Activated T-helper 17 cell treated with anti-CD3 and anti-CD28 coated beads, Interleukin-2, amount 50 U/mL, for 72 hours (primary cell): ENCODE results near the gene GLRA1. TPM values are rescaled to one million over a fixed set of nuclear protein-coding genes. Genes with fewer than 3 reads are reported as not detected.
"Not testable (repeated sequence)": the region's sequence is repeated elsewhere in the genome, so short reads cannot be mapped to it uniquely, and the experiment has no call there.

Experiments
- ATAC-seq: fragments of 150-1000 bp; cut with Tn5 transposase; replicated peaks from 2 replicates; pipeline ENCODE4 v1.10.0; 2021; ENCODE audit warnings: mild to moderate bottlenecking, moderate library complexity
- H3K27ac Mint-ChIP-seq: one replicate; pipeline ENCODE4 v1.8.0; 2022; ENCODE audit warnings: mixed read lengths
- H3K27me3 Mint-ChIP-seq: one replicate; pipeline ENCODE4 v1.8.0; 2022; ENCODE audit warnings: mixed read lengths
- H3K36me3 Mint-ChIP-seq: one replicate; pipeline ENCODE4 v1.8.0; 2022; ENCODE audit warnings: low read depth, mild to moderate bottlenecking, mixed read lengths
- H3K4me1 Mint-ChIP-seq: one replicate; pipeline ENCODE4 v1.8.0; 2022; ENCODE audit warnings: mixed read lengths
- H3K4me3 Mint-ChIP-seq: one replicate; pipeline ENCODE4 v1.8.0; 2022; ENCODE audit warnings: mild to moderate bottlenecking, mixed read lengths
- H3K9me3 Mint-ChIP-seq: one replicate; pipeline ENCODE4 v1.8.0; 2022; ENCODE audit warnings: mixed read lengths
- total RNA-seq, 2 donors: library from RNA; stranded (reverse); gene quantifications; one replicate each; pipeline ENCODE4 v1.2.3, GENCODE V29; 2022

Gene GLRA1
- total RNA-seq, 2 donors from 2014 or later, result not detected

DNA sequence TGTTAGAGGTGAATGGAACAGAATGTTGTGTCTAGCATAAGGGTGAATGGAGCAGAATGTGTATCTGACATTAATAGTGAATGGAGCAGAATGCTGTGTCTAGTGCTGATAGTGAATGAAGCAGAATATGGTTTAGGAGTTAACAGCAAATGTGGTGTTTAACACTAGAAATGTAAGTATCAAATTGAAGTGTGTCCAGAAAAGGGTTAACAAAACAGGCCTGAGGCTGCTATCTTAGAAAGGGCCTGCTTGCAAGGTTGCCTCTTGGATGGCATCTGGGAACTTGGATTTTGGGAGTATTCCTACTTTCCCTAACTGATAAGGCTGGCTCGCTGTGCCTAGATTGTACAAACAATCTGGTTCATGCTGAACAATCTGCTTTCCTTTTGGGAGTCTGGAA is 76.8 kb downstream of the GLRA1 start:
- Mint-ChIP-seq H3K36me3 (no peaks in the 10 kb centered on the region), H3K27me3 (no peaks in the 10 kb centered on the region), H3K4me1 (no peaks in the 10 kb centered on the region), H3K27ac (no peak overlapping the region), H3K9me3 (no peaks in the 10 kb centered on the region), H3K4me3 (no peak overlapping the region)
- ATAC-seq, result no peak

DNA sequence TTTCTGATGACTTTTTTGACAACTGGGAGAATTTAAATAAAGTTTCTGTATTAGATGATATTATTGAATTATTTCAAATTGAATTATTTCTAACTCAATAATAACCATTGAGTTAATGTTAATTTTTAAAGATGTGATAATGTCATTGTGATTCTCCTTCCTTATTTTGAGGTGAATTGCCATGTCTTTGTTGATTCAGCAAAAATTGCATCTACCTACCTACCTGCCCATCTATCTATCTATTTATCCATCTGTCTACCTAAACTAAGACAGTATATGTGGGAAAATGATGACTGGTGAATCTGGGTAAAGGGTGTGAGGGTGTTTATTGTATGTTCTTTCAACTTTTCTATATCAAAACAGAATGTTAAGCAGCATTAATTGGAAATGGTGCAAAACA is 77.9 kb downstream of the GLRA1 start:
- Mint-ChIP-seq H3K4me3 (no peak overlapping the region), H3K4me1 (no peaks in the 10 kb centered on the region), H3K36me3 (no peaks in the 10 kb centered on the region), H3K9me3 (no peaks in the 10 kb centered on the region), H3K27me3 (no peaks in the 10 kb centered on the region), H3K27ac (no peak overlapping the region)
- no peak for ATAC-seq

DNA sequence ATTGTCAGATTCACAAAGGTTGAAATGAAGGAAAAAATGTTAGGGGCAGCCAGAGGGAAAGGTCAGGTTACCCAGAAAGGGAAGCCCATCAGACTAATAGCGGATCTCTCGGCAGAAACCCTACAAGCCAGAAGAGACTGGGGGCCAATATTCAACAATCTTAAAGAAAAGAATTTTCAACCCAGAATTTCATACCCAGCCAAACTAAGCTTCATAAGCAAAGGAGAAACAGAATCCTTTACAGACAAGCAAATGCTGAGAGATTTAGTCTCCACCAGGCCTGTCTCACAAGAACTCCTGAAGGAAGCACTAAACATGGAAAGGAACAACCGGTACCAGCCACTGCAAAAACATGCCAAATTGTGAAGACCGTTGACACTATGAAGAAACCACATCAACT is 91.8 kb downstream of the GLRA1 start:
- H3K9me3 Mint-ChIP-seq, result peaks cover 34% of the 10 kb centered on the region
- peaks cover 20% of the 10 kb centered on the region for H3K36me3 Mint-ChIP-seq
- not testable (repeated sequence) for H3K27ac Mint-ChIP-seq, H3K4me1 Mint-ChIP-seq, ATAC-seq, H3K27me3 Mint-ChIP-seq, H3K4me3 Mint-ChIP-seq

DNA sequence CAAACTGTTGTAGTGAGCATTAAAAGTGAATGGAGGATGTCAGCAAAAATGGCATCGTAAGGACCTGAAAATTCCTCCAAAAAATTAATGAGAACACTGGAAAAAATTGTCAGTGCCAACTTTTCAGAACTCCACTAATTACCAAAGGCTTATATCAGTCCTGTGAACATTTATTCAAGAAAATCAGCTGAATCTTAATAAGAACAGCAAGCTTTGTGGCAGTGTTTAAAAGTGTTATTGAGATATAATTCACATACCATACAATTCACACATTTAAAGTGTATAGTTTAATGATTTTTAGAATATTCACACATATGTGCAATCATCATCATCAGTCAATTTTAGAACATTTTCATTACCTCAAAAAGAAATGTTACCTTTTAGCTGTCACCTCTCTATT is 95.3 kb downstream of the GLRA1 start:
- Mint-ChIP-seq H3K27me3 (no peaks in the 10 kb centered on the region), H3K4me1 (peaks cover 8% of the 10 kb centered on the region), H3K9me3 (peaks cover 20% of the 10 kb centered on the region), H3K4me3 (no peak overlapping the region), H3K36me3 (peaks cover 29% of the 10 kb centered on the region), H3K27ac (no peak overlapping the region)
- ATAC-seq, result no peak

DNA sequence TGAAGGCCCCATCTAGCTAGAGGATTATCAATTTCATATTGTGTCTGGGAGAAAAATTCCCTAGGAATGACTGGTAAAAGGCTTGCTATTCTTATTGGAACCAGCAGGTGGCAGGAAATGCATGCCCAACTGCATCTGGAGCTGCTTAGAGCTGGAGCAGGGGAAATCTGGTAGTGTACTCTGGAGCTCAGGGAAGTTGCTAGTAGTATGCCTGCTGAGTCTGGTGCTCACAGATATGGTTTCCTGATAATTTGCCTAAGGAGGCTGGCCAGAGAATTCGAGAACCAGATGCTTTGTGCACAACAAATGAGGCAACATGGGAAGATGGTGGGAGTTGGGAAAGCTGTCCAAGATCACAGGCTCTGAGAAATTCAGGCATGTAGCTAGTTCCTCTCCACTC is 99.2 kb downstream of the GLRA1 start:
- peaks cover 22% of the 10 kb centered on the region for H3K36me3 Mint-ChIP-seq
- ATAC-seq, result peak; percentile 34
- peaks cover 6% of the 10 kb centered on the region for H3K4me1 Mint-ChIP-seq
- H3K27ac Mint-ChIP-seq, result no peak overlapping the region
- H3K27me3 Mint-ChIP-seq, result no peaks in the 10 kb centered on the region
- H3K9me3 Mint-ChIP-seq, result no peaks in the 10 kb centered on the region
- H3K4me3 Mint-ChIP-seq, result no peak overlapping the region

DNA sequence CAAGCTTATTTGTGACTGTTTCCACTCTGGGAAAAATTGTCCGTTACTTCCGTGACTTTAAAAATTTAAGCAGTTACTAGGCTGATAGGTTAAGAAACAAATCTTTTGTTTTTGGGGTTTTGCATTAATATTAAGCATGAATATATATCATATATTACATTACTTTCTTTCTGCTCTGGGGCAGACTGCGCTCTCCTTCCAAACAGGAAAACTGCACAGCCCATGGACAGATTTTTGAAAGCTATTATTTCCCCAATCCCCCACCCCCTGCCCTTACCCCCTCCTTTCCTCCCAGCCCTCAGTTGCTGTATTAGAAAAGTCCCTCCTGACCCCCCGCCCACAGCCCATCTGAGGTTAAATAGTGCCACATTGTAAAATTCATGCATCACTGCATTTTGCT is 102.5 kb downstream of the GLRA1 start:
- no peak for ATAC-seq
- Mint-ChIP-seq H3K4me1 (no peaks in the 10 kb centered on the region), H3K36me3 (peaks cover 22% of the 10 kb centered on the region), H3K27ac (no peak overlapping the region), H3K9me3 (no peaks in the 10 kb centered on the region), H3K27me3 (no peaks in the 10 kb centered on the region), H3K4me3 (no peak overlapping the region)

DNA sequence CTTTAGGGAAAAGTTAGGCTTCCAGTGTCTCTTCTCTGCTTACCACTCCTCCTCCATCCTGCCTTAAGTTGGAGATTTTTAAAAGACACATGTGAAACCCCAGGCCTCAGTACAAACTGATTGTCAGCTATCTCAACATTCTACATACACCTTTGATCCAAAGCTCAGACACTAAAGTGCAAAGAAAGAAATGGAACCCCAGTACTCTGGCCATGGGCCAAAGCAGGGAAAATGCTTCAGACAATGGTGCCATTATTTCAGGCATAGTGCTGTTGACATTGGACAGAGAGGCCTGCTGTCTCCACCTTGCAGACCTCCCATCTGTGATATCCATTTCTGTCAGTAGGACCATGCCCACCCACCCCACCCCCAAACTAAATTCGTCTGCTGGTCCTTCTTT is 103.7 kb downstream of the GLRA1 start:
- no peaks in the 10 kb centered on the region for H3K27me3 Mint-ChIP-seq
- no peaks in the 10 kb centered on the region for H3K4me1 Mint-ChIP-seq
- H3K4me3 Mint-ChIP-seq, result no peak overlapping the region
- H3K9me3 Mint-ChIP-seq, result no peaks in the 10 kb centered on the region
- H3K36me3 Mint-ChIP-seq, result peaks cover 21% of the 10 kb centered on the region
- no peak overlapping the region for H3K27ac Mint-ChIP-seq
- ATAC-seq, result no peak

DNA sequence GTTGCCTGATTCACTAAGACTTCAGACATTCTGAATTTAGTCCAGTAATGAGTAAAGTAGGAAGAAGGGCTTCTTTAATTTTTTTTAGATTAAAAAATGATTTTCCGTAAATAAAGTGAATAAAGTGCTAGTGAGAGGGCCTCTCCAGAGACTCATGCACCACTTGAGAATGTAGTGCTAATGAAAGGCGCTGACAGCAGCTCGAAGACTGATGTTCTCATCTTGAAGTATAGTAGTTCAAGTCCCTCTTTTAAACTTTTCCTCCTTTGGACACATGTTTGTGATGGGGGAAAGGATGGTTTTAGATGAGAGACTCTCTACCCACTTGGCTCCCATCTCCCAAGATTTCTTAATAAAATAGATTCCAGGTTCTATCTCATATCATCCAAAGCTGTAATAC is 104.4 kb downstream of the GLRA1 start:
- Mint-ChIP-seq H3K4me1 (no peaks in the 10 kb centered on the region), H3K27ac (no peak overlapping the region), H3K9me3 (no peaks in the 10 kb centered on the region), H3K4me3 (no peak overlapping the region), H3K27me3 (no peaks in the 10 kb centered on the region), H3K36me3 (peaks cover 19% of the 10 kb centered on the region)
- no peak for ATAC-seq

DNA sequence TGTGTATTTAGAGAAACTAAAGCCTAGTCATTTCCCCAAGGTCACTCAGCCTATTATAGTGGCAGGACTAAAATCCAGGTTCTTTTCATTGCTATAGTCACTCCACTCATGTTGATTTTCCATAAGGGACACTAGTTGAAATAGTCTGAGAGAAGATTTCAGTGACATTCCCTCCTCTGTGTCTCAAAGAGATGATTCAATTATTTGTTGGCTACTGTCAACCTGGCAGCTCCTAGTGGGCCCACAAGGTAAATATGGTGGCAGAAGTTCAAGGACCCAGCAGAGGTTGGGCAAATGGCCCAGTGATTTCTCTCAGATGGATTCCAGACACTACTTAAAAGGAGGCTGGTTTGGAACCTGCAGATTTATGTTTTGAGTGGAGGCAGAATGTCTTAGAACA is 104.8 kb downstream of the GLRA1 start:
- ATAC-seq, result no peak
- Mint-ChIP-seq H3K9me3 (no peaks in the 10 kb centered on the region), H3K27ac (no peak overlapping the region), H3K4me3 (no peak overlapping the region), H3K27me3 (no peaks in the 10 kb centered on the region), H3K36me3 (peaks cover 19% of the 10 kb centered on the region), H3K4me1 (no peaks in the 10 kb centered on the region)

DNA sequence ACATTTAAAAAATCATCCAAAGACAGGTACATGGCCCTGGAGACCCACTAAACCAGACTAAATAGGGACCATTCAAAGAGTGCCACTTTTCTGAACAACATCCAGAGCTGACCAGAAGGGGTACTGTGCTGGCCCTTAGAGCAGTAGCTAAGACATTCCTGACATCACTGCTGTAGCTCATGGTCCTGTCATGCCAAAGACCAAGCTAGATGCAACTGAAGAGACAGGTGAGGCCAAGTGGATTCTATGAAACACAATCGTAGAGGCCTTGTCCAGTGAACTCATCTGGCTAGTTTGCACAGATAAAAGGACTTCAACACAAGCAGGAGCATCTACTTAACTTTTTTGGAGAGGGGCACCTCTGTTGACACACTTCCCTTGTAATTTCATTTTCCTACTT is 109.6 kb downstream of the GLRA1 start:
- Mint-ChIP-seq H3K4me1 (peaks cover 14% of the 10 kb centered on the region), H3K27me3 (no peaks in the 10 kb centered on the region), H3K27ac (peak overlapping the region; percentile 21), H3K36me3 (peaks cover 66% of the 10 kb centered on the region), H3K9me3 (no peaks in the 10 kb centered on the region), H3K4me3 (no peak overlapping the region)
- ATAC-seq, result no peak

DNA sequence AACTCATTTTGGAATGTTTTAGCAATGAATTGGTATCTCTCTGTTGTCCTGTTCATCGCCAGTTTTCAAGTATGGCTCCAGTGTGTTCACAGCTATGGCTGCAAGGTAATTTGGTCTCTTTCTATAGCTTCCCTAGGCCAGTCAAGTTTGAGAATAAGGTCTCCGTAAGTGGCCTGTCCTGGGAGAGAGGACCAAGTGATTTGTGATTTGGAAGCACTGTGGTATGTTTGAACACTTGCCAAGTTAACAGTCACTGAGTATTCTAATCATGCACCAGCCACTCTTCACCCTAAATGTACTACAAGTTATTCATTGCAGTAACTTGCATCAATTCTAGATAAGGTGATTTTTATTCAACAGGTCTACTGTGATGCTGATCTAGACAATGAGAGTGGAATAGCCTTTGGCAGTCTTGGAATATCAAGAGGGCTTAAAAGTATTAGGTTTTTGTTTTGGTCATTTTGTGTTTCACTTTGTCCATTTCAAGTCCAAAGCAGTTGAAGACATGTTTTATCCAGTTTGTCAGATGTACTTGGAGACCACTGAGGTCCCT is 111.8 kb downstream of the GLRA1 start:
- no peaks in the 10 kb centered on the region for H3K27me3 Mint-ChIP-seq
- H3K27ac Mint-ChIP-seq, result no peak overlapping the region
- H3K9me3 Mint-ChIP-seq, result no peaks in the 10 kb centered on the region
- ATAC-seq, result no peak
- H3K4me3 Mint-ChIP-seq, result no peak overlapping the region
- peaks cover 14% of the 10 kb centered on the region for H3K4me1 Mint-ChIP-seq
- peaks cover 84% of the 10 kb centered on the region for H3K36me3 Mint-ChIP-seq

DNA sequence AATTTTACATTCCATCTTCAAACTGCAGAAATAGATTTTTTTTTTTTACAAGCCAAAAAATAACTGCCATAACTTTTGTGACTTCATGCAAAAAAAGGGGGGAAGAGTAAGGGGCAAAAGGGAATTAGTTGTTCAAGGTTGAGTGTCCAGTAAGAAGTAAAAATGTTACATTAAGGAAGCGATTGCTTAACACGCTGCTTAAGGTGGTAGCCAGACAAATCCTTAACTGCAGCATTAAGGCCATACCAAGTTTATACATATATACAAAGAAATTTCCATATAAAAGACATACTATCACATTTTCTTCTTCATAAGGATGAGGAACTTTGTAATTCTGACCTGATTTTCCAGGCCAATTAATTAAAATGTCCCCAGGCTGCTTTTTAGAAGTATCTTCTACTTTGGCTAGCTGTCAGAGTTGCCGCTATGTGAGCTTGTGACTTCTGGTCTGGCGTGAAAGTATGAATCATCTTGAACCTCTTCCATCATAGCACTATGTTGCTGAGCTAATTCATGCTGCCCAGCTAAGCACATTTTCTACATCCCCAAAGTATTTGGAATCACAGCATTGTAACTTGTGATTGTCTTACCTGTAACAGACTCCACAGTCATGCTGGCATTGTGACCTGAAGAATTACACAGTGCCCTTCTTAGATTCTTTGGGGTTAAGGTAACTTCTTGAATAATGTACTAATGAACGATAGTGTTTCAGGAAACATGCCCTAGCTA is 112.9 kb downstream of the GLRA1 start:
- Mint-ChIP-seq H3K4me3 (no peak overlapping the region), H3K4me1 (peaks cover 14% of the 10 kb centered on the region), H3K27ac (no peak overlapping the region), H3K36me3 (peaks cover 88% of the 10 kb centered on the region), H3K27me3 (no peaks in the 10 kb centered on the region), H3K9me3 (no peaks in the 10 kb centered on the region)
- ATAC-seq, result no peak

DNA sequence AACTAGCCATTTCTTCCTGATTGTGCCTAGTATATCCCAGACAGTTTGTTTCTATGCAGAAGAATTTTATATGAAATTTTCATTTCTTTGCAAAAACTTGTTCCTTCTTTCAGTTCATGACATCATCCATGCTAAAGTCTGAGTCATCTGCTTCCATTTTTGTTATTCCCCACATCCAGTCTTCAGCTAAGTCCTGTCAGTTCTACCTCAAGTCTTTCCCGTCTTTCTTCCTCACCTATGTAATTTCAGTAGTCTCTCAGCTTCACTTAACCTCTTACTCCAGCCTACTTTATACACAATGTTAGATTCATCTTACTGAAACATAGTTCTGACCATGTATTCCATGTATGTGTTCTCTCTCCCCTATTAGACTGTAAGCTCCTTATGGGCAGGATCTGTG is 113.8 kb downstream of the GLRA1 start:
- H3K27me3 Mint-ChIP-seq, result no peaks in the 10 kb centered on the region
- peak overlapping the region; percentile 75 for H3K27ac Mint-ChIP-seq
- H3K4me1 Mint-ChIP-seq, result peaks cover 21% of the 10 kb centered on the region
- no peaks in the 10 kb centered on the region for H3K9me3 Mint-ChIP-seq
- ATAC-seq, result no peak
- no peak overlapping the region for H3K4me3 Mint-ChIP-seq
- H3K36me3 Mint-ChIP-seq, result peaks cover 92% of the 10 kb centered on the region

DNA sequence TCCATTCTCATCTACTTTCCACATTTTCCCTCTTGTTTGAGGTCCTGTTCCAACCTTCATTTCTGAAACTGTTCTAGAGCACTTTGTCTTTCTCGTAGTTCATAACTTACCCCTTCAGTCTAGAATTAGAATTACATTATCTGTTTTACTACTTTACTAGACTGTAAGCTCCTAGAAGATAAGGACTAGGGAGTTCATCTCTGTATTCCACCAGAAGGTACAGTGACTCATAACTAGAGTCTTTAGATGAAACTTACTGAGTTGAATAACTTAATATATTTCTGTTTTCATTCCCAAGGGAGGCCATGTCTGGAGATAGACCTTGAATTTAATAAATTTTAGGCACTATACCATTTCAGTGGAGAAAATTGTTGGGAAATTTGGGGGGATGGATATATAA is 114.2 kb downstream of the GLRA1 start:
- H3K9me3 Mint-ChIP-seq, result no peaks in the 10 kb centered on the region
- peaks cover 94% of the 10 kb centered on the region for H3K36me3 Mint-ChIP-seq
- no peaks in the 10 kb centered on the region for H3K27me3 Mint-ChIP-seq
- peaks cover 26% of the 10 kb centered on the region for H3K4me1 Mint-ChIP-seq
- no peak overlapping the region for H3K4me3 Mint-ChIP-seq
- peak overlapping the region; percentile 75 for H3K27ac Mint-ChIP-seq
- ATAC-seq, result peak; percentile 59

DNA sequence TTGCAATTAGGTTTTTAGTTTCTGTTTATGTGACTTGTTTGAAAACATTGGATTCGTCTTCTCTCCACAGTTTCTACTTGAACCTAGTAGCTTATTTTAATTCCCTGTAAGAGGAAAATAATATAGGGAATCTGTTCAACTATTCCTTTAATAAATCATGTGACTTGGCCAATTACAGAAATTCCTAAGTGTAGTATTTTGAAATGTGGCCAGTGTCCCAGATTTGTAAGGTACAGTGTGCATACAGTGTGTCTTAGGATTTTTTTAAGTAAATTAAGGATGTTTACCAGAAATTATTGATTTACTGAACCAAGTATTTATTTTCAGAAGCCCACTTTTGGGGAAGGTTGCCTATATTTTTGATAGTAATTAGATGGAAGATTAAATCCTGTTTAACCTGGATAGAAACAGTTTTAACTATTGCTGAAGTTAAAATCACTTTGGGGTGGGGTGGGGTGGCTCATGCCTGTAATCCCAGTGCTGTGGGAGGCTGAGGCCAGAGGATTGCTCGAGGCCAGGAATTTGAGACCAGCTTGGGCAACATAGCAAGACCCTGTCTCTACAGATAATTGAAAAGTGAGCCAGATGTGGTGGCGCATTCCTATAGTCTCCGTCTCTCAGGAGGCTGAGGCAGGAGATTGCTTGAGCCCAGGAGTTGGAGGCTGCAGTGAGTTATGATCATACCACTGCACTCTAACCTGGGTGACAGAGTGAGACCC is 116.0 kb downstream of the GLRA1 start:
- no peaks in the 10 kb centered on the region for H3K9me3 Mint-ChIP-seq
- no peak for ATAC-seq
- H3K27ac Mint-ChIP-seq, result no peak overlapping the region
- peaks cover 34% of the 10 kb centered on the region for H3K4me1 Mint-ChIP-seq
- H3K27me3 Mint-ChIP-seq, result no peaks in the 10 kb centered on the region
- H3K4me3 Mint-ChIP-seq, result no peak overlapping the region
- H3K36me3 Mint-ChIP-seq, result peaks cover 100% of the 10 kb centered on the region
